DOHH2 (cell line): ENCODE data around the gene FOXN4.

Experiments used
- H3F3A ChIP-seq: fragments of 200-600 bp; sonication (generic), shearing (Covaris generic); 2 replicates; pipeline ENCODE4 v1.6.0; 2016; ENCODE audit warnings: antibody characterized with exemption, mild to moderate bottlenecking; ENCODE audit not compliant: control insufficient read depth, insufficient read depth
- H3K27ac ChIP-seq: fragments of 200-600 bp; sonication (generic); 2 replicates; pipeline ENCODE4 v1.5.1; 2014; ENCODE audit warnings: low read depth, mild to moderate bottlenecking, low read length, moderate library complexity
- H3K27me3 ChIP-seq: fragments of 200-600 bp; sonication (generic); 2 replicates; pipeline ENCODE4 v1.6.1; 2014; ENCODE audit warnings: mild to moderate bottlenecking, low read length, mixed read lengths; ENCODE audit not compliant: control insufficient read depth
- H3K36me3 ChIP-seq: fragments of 200-600 bp; sonication (generic); 2 replicates; pipeline ENCODE4 v1.6.1; 2014; ENCODE audit warnings: mild to moderate bottlenecking, low read length, moderate library complexity, mixed read lengths; ENCODE audit not compliant: control insufficient read depth
- H3K4me1 ChIP-seq: fragments of 200-600 bp; sonication (generic); 2 replicates; pipeline ENCODE4 v1.6.1; 2014; ENCODE audit warnings: mild to moderate bottlenecking, low read length, mixed read lengths; ENCODE audit not compliant: control insufficient read depth
- H3K4me2 ChIP-seq: fragments of 200-600 bp; sonication (generic); 2 replicates; pipeline ENCODE4 v1.6.0; 2014; ENCODE audit warnings: mild to moderate bottlenecking, low read length, moderate library complexity
- H3K4me3 ChIP-seq: fragments of 200-600 bp; sonication (generic); 2 replicates; pipeline ENCODE4 v1.5.1; 2014; ENCODE audit warnings: mild to moderate bottlenecking, low read length, mixed read lengths
- H3K79me2 ChIP-seq: fragments of 200-600 bp; sonication (generic); 2 replicates; pipeline ENCODE4 v1.6.1; 2014; ENCODE audit warnings: mild to moderate bottlenecking, low read length, mixed read lengths; ENCODE audit not compliant: control insufficient read depth
- H3K9me2 ChIP-seq: fragments of 200-600 bp; sonication (generic); replicated peaks from 2 replicates; pipeline ENCODE4 v1.6.1; 2014; ENCODE audit warnings: mild to moderate bottlenecking, low read length, mixed read lengths; ENCODE audit not compliant: control insufficient read depth
- H3K9me3 ChIP-seq: fragments of 200-600 bp; sonication (generic); 2 replicates; pipeline ENCODE4 v1.6.1; 2014; ENCODE audit warnings: antibody characterized with exemption, low read length, mixed read lengths; ENCODE audit not compliant: control insufficient read depth, insufficient read depth
- H4K20me1 ChIP-seq: fragments of 200-600 bp; sonication (generic); 2 replicates; pipeline ENCODE4 v1.6.0; 2014; ENCODE audit warnings: low read depth, mild to moderate bottlenecking, antibody characterized with exemption, low read length, moderate library complexity; ENCODE audit not compliant: control insufficient read depth, insufficient read depth
- EZH2phosphoT487 ChIP-seq: fragments of 200-600 bp; sonication (generic); IDR thresholded peaks from 2 replicates; pipeline ENCODE4 v1.6.1; 2017; ENCODE audit warnings: borderline replicate concordance, mild to moderate bottlenecking, antibody characterized with exemption, low read length, moderate library complexity, mixed read lengths
- TF ChIP-seq, protein P1 (sequence below): fragments of 200-600 bp; sonication (generic); IDR thresholded peaks from one replicate; pipeline ENCODE4 v1.5.1; 2014; ENCODE audit warnings: antibody characterized with exemption, mild to moderate bottlenecking, low read depth, low read length; ENCODE audit not compliant: poor library complexity, severe bottlenecking

The FOXN4 gene

DNA sequence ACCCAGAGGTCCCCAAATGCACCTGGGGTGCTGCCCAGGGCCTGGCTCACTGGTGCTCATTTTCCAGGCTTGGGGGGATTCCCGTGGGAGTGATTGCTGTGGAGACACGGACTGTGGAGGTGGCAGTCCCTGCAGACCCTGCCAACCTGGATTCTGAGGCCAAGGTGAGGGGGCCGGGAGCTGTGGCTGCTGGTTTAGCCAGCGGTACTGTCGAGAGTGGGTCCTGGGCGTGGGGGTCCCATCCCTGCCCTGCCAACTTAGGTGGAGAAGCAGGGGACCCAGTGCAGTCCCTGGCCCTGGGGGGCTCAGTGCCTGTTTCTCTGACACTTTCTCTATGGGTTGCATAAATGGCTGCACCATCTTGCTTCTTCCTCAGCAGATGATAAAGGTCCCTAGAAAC is 50.9 kb downstream of the FOXN4 start:
- Histone ChIP-seq H3K27ac (no peak overlapping the region), H3K9me3 (no peaks in the 10 kb centered on the region), H3K4me2 (no peak overlapping the region), H4K20me1 (no peaks in the 10 kb centered on the region), H3K79me2 (no peaks in the 10 kb centered on the region), H3K27me3 (no peaks in the 10 kb centered on the region), H3K4me1 (no peaks in the 10 kb centered on the region), H3K36me3 (no peaks in the 10 kb centered on the region), H3K9me2 (no peaks in the 10 kb centered on the region), H3K4me3 (no peak overlapping the region), H3F3A (no peaks in the 10 kb centered on the region)
- TF ChIP-seq EZH2phosphoT487: no peak
- TF ChIP-seq, protein P1, sequence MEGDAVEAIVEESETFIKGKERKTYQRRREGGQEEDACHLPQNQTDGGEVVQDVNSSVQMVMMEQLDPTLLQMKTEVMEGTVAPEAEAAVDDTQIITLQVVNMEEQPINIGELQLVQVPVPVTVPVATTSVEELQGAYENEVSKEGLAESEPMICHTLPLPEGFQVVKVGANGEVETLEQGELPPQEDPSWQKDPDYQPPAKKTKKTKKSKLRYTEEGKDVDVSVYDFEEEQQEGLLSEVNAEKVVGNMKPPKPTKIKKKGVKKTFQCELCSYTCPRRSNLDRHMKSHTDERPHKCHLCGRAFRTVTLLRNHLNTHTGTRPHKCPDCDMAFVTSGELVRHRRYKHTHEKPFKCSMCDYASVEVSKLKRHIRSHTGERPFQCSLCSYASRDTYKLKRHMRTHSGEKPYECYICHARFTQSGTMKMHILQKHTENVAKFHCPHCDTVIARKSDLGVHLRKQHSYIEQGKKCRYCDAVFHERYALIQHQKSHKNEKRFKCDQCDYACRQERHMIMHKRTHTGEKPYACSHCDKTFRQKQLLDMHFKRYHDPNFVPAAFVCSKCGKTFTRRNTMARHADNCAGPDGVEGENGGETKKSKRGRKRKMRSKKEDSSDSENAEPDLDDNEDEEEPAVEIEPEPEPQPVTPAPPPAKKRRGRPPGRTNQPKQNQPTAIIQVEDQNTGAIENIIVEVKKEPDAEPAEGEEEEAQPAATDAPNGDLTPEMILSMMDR: no peak

DNA sequence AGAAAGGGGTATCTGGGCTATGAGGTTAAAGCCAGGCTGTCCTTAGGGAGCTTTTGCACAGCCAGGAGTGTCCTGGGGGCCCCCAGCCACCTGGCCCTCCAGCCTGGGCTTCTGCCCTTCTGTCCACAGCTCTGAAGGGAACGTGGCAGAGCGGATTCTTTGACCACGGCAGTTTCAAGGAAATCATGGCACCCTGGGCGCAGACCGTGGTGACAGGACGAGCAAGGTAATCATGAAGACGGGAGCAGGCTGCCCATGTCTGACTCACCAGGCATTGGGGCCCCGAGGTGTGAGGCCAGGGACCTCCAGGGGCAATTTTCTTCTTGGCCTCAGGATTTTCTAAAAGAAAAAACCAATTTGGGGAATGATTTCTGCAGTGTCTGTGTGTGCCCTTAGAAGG is 53.1 kb downstream of the FOXN4 start:
- TF ChIP-seq, protein P1: no peak
- TF ChIP-seq EZH2phosphoT487: no peak
- no peak overlapping the region for H3K27ac ChIP-seq
- no peak overlapping the region for H3K4me2 ChIP-seq
- H3K9me2 ChIP-seq: no peaks in the 10 kb centered on the region
- H3K9me3 ChIP-seq: no peaks in the 10 kb centered on the region
- no peaks in the 10 kb centered on the region for H3K27me3 ChIP-seq
- H3F3A ChIP-seq: no peaks in the 10 kb centered on the region
- H3K4me1 ChIP-seq: no peaks in the 10 kb centered on the region
- H3K36me3 ChIP-seq: no peaks in the 10 kb centered on the region
- no peaks in the 10 kb centered on the region for H3K79me2 ChIP-seq
- no peak overlapping the region for H3K4me3 ChIP-seq
- no peaks in the 10 kb centered on the region for H4K20me1 ChIP-seq

DNA sequence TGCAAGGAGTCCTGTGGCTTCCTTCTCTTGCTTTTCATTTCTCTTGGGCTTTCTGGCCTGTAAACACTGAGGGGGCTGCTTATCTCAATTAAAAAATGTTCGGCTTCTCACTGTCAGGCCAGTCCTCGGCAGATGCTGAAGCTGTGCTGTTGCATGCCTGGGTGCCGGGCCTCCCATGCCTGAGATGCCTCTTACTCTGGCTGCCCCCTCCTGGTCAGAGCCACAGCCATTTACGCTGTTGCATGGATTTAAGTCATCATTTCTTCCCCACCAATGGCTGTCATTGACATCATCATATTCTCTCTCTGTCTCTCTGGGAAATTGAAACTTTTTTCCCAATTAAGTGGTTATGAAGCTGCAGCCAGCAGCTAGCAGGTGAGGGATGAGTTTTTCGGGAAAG is 53.7 kb downstream of the FOXN4 start:
- H3K27ac ChIP-seq: no peak overlapping the region
- no peaks in the 10 kb centered on the region for H3K36me3 ChIP-seq
- H4K20me1 ChIP-seq: no peaks in the 10 kb centered on the region

More for the DNA sequence above, 53.7 kb downstream of the FOXN4 start:
- H3K4me2 ChIP-seq: no peak overlapping the region
- H3K4me3 ChIP-seq: no peak overlapping the region
- no peaks in the 10 kb centered on the region for H3K79me2 ChIP-seq
- H3K4me1 ChIP-seq: no peaks in the 10 kb centered on the region
- TF ChIP-seq, protein P1: no peak
- TF ChIP-seq EZH2phosphoT487: no peak
- H3F3A ChIP-seq: no peaks in the 10 kb centered on the region
- H3K27me3 ChIP-seq: no peaks in the 10 kb centered on the region
- H3K9me3 ChIP-seq: no peaks in the 10 kb centered on the region
- no peaks in the 10 kb centered on the region for H3K9me2 ChIP-seq
